Measurements from ENCODE around the gene WIPF3.

WIPF3 gene, protein sequence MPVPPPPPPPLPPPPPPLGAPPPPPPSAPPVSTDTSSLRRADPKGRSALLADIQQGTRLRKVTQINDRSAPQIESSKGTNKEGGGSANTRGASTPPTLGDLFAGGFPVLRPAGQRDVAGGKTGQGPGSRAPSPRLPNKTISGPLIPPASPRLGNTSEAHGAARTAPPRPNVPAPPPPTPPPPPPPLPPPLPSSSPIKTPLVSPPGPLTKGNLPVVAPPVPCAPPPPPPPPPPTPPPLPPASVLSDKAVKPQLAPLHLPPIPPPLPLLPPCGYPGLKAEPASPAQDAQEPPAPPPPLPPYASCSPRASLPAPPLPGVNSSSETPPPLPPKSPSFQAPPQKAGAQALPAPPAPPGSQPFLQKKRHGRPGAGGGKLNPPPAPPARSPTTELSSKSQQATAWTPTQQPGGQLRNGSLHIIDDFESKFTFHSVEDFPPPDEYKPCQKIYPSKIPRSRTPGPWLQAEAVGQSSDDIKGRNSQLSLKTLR
- total RNA-seq = 0 reads per million in 2 donors

DNA sequence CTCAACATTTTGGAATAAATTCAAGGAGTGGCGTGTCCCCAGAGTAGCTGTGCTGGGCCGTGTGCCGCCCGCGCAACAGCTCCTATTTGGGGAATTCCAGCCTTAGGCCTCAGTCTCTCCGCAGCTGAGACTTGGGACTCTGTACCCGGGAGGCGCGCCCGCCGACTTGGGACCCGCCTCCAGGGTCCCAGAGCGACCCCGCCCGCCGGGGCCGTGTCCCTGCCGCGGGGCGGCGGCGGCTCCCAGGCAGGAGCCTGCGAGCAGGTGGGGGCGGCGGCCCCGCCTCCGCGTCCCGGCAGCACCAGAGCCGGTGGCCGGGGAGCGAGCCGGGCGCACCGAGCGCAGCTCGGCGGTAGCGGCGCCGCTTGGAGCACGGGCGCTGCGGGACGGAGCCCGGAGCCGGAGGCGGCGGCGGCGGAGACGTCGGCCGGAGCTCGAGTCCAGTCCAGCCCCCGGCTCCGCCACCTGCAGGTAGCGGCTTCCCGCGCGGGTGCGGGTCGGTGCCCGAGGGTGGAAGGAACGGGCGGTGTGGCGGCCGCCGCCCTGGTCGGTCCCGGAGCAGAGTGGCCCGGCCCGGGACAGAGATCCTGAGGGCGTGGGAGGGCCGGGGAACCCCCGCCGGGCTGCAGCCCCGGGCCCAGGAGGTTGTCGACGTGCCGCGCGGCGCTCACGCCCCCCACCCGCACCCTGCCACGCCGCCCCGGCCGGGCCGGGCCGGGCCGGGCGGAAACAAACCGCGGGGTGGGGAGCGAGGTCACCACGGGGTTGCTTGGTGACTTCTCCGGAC, at the start of gene WIPF3:
TSS of gene WIPF3 (plus strand) at position 301 of the 787 bp plus-strand sequence. CDS start 28,217 bp downstream, outside the sequence.
- DNase-seq = no peak

DNA sequence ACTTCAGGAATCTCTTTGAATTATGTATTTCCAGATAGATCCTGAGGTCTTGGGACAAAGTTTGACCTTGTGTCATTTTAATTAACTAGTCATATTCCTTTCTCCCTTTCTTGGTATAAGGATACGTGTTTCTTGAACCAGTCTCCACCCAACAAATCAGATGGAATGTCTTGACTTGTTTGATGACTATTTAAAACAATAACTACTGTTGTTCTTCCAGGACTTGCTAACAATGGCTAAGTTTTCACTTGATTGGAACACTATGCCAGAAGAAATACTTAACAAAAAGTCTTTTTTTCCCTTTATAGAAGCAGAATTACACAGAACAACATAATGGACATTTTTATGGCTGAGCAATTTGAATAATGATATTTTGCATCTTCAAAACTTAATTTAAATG, 43.0 kb upstream of the WIPF3 start:
- DNase-seq = no peak

DNA sequence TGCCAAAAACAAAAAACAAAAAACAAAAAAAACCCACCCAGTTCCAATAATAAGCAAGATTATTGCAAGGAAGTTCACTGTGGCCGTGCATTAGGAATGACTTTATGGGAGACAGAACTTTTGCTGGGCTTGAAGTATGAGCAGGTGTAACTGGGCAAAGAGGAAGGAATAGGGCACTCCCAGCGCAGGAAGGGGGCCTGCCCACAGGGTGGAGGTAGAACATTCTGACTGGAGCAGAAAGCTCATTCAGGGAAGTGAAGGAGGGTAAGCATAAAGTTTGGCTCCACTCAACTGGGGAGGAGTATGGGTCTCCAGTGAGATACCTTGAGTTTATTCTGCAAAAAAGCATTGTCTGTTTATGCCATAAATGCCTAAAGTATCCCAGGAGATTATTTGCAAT, 42.1 kb upstream of the WIPF3 start:
- DNase-seq = no peak

DNA sequence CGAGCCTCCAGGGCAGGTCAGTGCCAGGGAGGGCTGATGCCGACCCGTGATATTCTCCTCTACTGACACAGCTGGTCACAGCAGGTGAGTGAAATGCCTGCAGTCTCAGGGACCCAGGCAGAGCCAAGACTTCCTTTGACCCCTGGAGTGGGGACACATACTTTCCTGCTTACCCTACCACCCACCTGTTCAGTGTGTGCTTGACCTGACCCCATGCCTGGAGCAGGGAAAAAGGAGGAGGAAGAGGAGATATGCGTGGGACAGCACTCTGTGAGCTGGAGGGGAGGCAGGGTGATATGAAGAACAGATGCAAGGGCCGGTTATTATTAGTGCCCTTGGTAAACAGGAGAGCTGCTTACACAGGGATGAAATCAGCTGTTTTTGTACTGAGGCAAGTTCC, 40.8 kb upstream of the WIPF3 start:
- no peak for DNase-seq

DNA sequence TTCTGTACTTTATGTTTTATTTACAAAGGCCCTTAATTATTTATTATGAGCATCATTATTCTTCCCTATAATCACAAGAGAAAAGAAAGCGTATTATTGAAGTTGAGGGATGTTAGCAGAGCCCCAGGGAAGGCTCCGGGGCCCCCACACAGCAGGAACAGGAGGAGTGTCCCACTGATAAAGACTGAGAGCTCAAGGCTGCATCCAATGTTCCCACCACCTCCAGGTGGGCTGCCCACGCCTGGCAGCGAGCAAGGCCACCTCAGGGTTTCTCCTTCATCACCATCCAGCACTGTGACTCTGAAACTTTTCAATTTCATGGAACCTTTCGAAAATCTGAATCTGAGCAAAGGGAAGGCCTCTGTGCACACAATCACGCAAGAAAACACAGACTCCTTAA, 35.9 kb upstream of the WIPF3 start:
- no peak for DNase-seq

DNA sequence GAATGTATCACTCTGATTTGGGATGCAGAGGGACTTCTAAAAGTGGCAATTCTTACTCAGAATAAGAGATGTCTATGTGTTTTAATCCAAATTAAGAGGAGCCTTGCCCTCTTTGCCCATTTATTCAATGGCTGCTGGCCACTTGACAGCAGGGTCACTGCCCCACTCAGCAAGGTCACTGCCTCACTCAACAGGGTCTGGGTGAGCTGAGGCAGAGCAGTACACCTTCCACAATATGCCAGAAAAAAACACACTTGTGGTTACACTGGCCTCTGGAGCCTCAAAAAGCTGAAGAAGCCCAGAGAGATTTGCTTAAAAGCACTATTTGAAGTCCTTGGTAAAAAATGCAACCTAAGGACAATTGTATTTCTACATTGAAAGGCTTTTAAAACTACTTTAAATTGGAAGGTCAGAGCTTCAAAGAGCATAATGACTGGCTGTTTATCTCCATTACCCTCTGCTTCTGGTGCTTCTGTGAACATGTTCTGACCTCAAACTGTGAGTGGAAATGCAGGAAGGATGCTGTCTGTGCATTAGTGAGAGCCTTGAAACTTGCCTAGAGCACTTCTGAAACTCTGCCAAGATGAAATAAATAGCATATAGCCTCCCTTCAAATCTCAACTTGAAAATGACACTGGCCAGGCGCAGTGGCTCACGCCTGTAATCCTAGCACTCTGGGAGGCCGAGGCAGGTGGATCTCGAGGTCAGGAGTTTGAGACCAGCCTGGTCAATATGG, 35.1 kb upstream of the WIPF3 start:
- DNase-seq = no peak

DNA sequence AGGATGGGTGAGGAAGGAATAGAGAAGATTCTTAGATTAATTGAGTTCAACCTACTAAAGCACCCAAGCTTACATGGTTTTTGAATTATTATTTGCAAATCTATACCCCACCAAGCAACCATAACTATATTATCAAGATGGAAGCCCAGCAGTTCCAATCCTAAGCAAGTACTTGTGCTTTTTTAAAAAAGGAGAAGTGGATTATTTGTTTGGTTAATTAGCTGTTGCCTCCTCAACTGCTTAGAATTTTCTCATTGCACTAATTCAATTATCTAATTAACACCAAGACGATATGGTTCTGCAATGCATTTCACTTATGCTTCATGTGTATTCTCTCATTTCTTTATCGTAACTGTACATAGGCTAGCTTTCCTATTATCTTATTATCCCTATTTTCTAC, 27.3 kb upstream of the WIPF3 start:
- DNase-seq = no peak

DNA sequence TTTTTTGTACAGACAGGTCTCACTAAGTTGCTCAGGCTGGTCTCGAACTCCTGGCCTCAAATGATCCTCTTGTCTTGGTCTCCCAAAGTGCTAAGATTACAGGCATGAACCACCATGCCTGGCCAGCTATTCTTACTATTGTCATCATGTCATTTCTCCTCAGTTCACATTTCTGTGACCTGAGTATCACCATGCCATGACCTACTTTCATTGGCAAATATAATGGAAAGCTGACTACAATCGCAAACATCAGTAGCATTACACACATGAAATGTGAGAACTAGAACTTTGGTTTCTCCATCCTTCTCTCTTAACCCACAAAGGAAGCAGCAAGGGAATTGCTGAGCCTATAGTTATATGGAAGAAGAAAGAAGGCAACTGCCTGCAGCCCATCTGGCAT, 26.0 kb upstream of the WIPF3 start:
- no peak for DNase-seq

DNA sequence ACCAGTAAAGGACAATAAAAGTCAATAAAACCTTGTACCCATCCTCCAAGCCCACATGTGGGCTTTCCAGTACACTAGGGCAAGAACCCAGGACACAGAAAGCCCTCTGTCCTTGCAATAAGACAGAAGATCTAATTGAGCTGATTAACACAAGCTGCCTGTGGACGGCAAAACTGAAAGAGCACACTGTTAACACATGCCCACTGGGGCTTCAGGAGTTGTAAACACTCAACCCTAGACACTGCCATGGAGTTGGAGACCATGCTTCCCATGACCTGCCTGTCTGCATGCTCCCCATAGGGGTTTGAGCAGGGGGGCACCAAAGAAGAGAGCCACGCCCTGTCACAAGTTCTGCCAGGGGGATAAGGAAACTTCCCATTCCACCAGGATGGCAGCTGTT, 22.6 kb upstream of the WIPF3 start:
- DNase-seq = no peak

DNA sequence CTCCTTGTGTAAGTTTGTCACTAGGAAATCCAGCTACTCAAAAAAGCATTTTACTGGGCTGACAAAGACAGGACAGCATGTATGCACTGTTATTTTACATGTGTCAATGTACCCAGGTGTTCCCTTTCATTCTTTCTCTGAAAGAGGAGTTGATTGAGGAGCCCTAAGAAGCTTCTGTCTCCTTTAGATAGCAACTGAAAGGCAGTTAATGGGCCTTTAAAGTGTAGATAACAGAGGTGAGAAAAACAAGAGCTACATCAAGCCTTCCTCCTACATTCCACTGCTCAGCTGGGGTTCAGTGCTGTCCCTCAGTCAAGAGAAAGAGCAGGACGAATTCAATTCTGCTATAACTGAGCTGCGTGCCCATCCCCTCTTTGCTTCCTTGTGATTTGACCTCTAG, 12.8 kb upstream of the WIPF3 start:
- DNase-seq = no peak

DNA sequence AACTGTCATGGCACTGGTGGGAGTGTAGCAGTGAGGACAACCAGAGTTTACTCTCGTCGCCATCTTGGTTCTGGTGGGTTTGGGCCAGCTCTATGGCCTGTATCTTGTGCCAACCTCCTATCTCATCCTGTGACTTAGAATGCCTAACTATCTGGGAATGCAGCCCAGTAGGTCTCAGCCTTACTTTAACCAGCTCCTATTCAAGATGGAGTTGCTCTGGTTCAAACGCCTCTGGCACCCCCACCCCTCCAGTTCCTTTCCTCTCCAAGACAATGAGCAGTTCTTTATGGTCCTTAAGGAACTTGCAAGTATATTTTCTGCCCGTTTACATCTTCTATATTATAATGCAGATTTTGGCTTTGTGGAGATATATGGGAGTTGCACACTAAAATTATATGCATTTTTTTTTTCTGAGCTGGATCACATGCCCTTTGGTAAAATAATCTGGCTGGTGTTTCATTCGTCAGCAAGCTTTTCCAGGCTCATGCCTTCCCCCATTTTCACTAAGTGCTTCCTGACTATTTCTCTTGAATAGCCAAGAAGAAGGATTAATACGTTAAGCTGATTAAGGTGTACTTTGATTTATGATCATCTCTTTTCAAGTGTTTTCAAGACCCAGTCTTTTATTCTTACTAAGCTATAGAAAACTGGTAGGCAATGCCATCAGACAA, 11.2 kb upstream of the WIPF3 start:
- DNase-seq = no peak

DNA sequence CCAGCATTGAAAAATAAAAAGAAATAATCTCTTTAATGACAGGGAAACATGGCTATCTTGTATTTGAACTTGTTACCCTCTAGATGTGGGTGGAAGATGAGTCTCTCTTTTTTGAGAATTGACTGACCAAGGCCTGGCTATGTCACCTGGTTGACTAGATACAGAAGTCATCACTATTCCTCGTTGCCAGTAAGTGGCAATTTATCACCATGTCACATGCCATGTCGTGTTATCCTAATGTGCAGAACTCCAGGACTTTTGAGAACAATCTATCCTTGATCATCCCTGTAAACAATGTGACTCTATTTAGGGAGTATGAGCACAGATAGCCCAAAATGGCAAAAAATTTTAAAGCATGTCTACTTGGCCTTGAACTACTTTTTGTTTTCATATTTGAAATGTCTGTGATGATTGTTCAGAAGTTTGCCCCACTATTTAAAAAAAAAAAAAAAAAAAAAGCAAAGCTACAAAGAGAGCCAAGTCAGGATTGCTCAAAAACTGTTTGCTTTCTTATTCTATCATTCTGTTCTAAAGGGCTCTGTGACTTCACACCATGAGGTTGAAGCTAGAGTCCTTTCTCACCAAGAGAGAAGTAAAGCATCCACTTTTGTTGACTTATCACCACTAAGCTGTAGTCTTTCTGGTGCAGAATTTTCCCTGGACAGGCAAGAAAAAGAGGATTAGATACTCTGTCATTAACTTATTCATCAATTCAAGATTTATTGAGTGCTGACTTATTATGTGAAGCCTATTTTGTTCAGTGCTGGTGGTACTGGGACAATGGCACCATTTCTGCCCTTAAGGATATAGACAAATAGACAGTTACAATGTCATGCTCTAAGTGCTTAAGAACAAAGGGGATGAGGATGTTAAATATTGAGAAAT, 10.4 kb upstream of the WIPF3 start:
- DNase-seq = no peak

DNA sequence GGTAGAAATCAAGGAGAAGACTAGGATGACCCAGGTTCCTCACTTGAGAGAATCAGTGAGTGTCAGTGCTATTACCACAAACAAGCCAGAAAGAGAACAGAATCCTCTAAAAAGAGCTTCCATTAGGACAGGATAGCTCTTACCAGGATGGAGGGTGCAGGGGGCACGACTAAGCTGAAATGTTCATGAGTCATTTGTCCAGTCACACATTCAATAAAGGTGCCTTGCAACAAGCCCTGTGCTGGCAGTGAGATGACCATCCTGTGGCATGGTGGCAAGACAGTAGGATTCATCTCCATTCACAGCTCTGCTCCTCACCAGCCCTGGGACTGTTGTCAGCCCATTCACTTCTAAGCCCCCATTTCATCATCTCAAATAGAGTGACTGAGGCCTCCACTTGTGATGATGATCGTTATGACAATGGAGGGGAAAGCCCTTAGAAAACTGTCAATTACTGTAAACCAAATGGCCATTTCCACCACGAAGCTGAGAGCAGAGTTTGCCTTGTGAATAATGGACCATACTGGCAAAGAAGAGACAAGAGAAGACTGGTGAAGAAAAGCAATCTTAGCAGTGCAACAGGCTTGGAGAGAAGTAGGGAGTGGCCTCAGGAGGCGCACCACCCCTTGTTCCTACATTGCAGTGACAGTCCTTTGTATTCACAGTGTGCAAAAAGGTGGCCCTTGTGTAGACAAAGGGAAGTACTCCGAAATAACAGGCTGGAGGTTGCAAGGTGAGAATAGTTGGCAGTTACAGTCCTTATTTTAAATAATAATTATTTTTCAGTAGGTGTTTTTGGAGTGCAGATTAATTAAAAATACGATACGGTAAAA, 9.0 kb upstream of the WIPF3 start:
- DNase-seq = no peak

DNA sequence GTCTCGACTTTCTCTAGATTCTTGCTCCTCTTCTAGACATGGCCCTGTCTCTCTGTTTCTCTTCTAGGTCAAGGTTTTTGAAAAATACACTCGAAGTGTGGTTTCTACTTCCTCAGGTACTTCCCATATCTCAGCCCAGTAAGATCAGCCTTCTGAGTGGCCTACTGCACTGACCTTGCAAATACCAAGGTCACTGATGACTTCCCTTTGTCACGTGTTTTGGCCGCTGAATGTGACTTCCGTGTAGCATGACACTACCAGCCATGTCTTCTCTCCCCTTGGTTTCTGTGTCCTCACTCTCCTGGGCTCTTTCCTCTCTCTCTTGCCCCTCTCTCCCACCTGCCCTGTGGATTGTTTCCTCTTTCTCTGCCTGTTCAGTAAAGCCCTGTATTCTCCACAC, 7.9 kb upstream of the WIPF3 start:
- no peak for DNase-seq

DNA sequence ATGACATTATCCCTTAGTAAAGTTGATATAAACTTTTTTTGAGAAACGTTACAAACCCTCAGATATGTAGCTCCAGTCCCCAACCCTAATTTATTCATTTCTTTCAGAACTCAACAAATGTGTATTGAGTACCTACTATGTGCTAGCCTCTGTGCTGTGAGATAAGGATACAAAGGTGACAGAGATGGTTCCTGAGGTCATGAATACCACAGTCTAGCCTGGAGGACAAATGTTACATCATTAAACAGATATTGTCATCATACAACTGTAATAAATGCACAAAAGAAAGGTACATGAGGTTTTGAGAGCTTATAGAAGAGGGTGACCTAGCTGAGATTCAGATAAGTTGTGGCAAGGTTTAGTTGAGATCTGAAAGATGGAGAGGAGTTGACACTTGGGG, 4.4 kb upstream of the WIPF3 start:
- no peak for DNase-seq

DNA sequence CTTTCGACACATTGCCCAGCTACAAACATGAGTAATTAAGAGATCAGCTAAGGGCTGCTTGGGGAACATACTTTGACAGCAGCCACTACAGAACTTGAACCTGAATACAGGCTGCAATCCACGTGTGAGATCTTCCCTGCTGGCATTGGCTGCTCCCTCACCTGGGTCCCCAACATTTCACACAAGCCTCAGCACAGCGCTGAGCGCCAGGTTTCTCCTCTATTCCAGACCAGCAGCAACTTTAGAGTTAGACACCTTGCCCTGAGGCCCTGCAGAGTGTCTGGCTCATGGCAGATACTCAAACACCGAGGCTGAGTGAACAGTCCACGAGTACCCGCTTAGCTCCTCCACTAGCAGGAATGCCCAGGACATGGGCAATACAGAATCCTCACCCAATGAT, 1.3 kb upstream of the WIPF3 start:
- DNase-seq = no peak

DNA sequence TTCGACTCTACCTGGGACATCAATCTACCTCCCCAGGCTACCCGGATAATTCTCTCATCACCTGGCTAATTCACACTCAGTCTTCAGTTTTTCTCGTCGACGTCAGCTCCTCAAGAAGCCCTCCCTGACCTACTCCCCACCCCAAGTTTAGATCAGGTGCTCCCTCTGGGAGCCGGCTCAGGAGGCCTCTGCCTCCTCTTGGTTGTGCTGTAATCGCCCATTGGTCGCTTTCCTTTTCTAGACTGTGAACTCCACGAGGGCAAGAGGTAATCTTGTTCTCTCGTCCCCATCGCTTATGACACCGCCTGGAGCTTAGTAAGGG, 461 bp upstream of the WIPF3 start:
- no peak for DNase-seq

DNA sequence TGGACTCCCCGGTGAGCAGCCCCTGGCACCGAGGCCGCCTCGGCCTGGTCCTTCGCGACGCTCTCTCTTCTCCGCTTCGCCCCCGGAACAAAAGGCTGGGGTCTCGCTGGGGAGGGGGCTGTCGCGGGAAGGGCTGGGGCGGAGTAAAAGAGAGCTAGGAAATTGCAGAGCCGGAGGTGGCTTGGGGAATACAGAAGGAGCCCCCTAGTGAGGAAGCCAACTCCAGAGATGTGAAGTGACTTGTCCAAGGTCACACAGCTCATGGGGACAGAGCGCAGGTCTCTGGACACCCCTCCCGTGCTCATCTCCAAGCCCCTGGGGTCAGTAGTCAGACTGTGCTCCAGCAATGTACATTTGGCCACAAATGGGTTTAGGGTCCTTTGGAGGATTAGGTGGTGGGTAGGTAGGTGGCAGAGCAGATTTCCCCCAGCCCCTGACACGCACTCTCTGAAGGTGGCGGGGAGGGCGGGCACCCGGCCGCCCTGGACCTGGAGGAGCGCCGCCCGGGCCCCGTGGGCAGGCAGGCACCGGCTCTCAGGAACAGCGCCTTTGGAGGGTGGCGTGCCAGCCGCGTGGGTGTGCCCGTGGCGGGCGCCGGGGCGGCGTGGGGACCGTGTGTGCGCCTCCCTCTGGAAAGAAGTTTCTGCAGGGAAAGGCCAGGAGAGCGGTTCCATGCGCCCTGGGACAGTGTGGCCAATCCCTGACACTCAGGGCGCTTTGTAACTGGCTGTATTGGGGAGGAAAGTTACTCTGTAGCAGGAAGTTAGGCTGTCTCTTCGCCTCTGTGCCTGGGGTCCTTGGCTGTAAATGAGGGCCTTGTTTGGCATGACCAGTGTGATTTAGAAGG, 910 bp downstream of the WIPF3 start:
- no peak for DNase-seq

DNA sequence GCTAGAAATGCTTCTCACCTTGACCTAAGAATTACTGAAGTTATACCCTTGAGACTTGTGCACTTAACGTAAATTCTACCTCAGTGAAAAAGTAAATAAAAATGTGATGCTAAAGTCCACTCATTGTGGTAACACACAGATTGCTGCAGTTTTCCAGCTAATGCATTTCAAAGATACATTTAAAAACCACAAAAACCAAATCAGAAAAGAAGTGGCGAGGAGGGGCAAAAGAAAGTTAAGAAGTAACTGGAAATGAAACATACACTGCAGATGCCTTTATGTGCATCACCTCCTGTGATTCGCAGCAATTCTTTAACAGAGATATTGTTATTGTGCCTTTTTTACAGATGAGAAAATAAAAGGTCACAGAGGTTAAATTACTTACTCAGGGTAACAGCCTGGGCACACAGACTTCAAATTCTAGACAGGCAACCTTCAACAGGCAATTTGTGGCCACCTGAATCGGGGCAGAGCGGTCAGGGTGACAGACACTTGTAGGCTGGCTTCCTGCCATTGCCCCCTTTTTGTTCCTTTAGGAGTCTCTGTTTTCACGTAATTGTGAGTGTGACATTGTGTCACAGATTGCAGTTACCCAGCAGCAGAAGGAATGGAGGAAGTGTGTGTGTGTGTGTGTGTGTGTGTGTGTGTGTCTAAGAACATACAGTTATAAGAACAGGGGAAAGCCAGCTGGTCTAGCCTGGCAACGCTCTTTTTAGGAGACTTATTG, 1.9 kb downstream of the WIPF3 start:
- DNase-seq = no peak

Data from T-helper 9 cell (primary cell).